ENCODE measurements around the gene SIK2. TPM values are rescaled to one million over a fixed set of nuclear protein-coding genes. Genes with fewer than 3 reads are reported as not detected.

SIK2 gene
- total and polyA plus RNA-seq, 4 experiments from 2014 or later = 0.04 to 13.8 (median 6.6) TPM

GRCh38 chr11:111739299-111739698 is 137.1 kb downstream of the SIK2 start:
- H3K27ac ChIP-seq (ENCODE audit: low read depth, low read length) = no peak overlapping the region
- Mint-ChIP-seq H3K4me1 (peaks cover 0 to 10% (median 3%) of the 10 kb centered on the region in 4 donors), H3K9me3 (peaks cover 0 to 2% (median 0%) of the 10 kb centered on the region in 8 donors), H3K36me3 (peaks cover 28 to 56% of the 10 kb centered on the region in 2 donors), H3K27ac (peak overlapping the region in 1 of 7 donors; percentile 16), H3K27me3 (no peaks in the 10 kb centered on the region), H3K4me3 (no peak overlapping the region)
- peaks cover 34% of the 10 kb centered on the region for H3K36me3 ChIP-seq (ENCODE audit: insufficient read depth, low read length)
- no peak overlapping the region for H3K4me3 ChIP-seq (ENCODE audit: low read length in 2 of 2)
- CTCF ChIA-PET (ENCODE audit: partially characterized antibody) = no interaction called here
- DNase-seq = no peak
- no peaks in the 10 kb centered on the region for H3K9me3 ChIP-seq (ENCODE audit: control insufficient read depth in 1 of 2, low read length in 2 of 2)
- H3K4me1 ChIP-seq (ENCODE audit: insufficient read depth, low read length) = no peaks in the 10 kb centered on the region
- no peaks in the 10 kb centered on the region for H3K27me3 ChIP-seq (ENCODE audit: insufficient read depth, low read length)
- POLR2A ChIA-PET (ENCODE audit: partially characterized antibody) = no interaction called here
- intact Hi-C loops (cut with micrococcal nuclease) = no loop called here

DNA sequence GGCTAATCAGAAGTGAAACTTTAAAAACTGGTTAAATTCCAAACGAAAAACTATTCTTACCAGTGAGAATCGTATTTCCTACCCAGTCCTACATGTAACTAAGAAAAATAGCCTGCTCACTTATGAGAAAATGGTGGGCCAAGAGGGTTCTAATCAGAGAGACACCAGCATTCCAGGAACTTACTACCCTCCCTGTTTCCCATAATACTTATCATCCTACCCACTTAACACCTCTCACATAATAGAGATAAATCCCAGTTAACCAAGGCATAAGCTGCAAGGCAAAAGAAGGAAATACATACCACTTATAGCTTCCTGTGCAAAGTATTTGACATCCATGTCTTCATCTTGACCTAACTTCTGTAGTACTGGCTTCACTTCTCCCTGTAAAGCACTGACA is 139.5 kb downstream of the SIK2 start:
- Mint-ChIP-seq H3K27me3 (no peaks in the 10 kb centered on the region), H3K4me1 (peaks cover 0 to 12% (median 0%) of the 10 kb centered on the region in 4 donors), H3K36me3 (peaks cover 48 to 72% of the 10 kb centered on the region in 2 donors), H3K27ac (peak overlapping the region in 4 of 7 donors; percentile 6 to 49 (median 23)), H3K9me3 (peaks cover 0 to 4% (median 0%) of the 10 kb centered on the region in 8 donors), H3K4me3 (no peak overlapping the region)
- Histone ChIP-seq H3K27ac (ENCODE audit: low read depth, low read length) (no peak overlapping the region), H3K36me3 (ENCODE audit: insufficient read depth, low read length) (peaks cover 52% of the 10 kb centered on the region), H3K27me3 (ENCODE audit: insufficient read depth, low read length) (no peaks in the 10 kb centered on the region), H3K9me3 (ENCODE audit: control insufficient read depth in 1 of 2, low read length in 2 of 2) (no peaks in the 10 kb centered on the region), H3K4me1 (ENCODE audit: insufficient read depth, low read length) (no peaks in the 10 kb centered on the region), H3K4me3 (ENCODE audit: low read length in 2 of 2) (no peak overlapping the region)
- POLR2A ChIA-PET (ENCODE audit: partially characterized antibody) = no interaction called here
- intact Hi-C loops (cut with micrococcal nuclease) = no loop called here
- DNase-seq = no peak
- CTCF ChIA-PET (ENCODE audit: partially characterized antibody) = no interaction called here

GRCh38 chr11:111743700-111744099 is 141.5 kb downstream of the SIK2 start:
- H3K27ac Mint-ChIP-seq = peak overlapping the region in 4 of 7 donors; percentile 0 to 82 (median 37)
- H3K4me1 Mint-ChIP-seq = peaks cover 0 to 13% (median 0%) of the 10 kb centered on the region in 4 donors
- ChIA-PET CTCF (ENCODE audit: partially characterized antibody) (interaction anchor here (0.6 to 1.2 kb wide), 5 partner anchors 11 to 435 kb away, joined by 3 to 4 read pairs (median 3); no protein-coding TSS in a partner anchor), POLR2A (ENCODE audit: partially characterized antibody) (no interaction called here)
- no peak for DNase-seq
- H3K27me3 Mint-ChIP-seq = no peaks in the 10 kb centered on the region
- Histone ChIP-seq H3K27ac (ENCODE audit: low read depth, low read length) (no peak overlapping the region), H3K9me3 (ENCODE audit: control insufficient read depth in 1 of 2, low read length in 2 of 2) (no peaks in the 10 kb centered on the region), H3K4me3 (ENCODE audit: low read length in 2 of 2) (no peak overlapping the region), H3K27me3 (ENCODE audit: insufficient read depth, low read length) (no peaks in the 10 kb centered on the region), H3K36me3 (ENCODE audit: insufficient read depth, low read length) (peaks cover 60% of the 10 kb centered on the region), H3K4me1 (ENCODE audit: insufficient read depth, low read length) (no peaks in the 10 kb centered on the region)
- peaks cover 0 to 2% (median 0%) of the 10 kb centered on the region in 8 donors for H3K9me3 Mint-ChIP-seq
- intact Hi-C loops (cut with micrococcal nuclease) = no loop called here
- no peak overlapping the region for H3K4me3 Mint-ChIP-seq
- H3K36me3 Mint-ChIP-seq = peaks cover 60 to 84% of the 10 kb centered on the region in 2 donors

DNA sequence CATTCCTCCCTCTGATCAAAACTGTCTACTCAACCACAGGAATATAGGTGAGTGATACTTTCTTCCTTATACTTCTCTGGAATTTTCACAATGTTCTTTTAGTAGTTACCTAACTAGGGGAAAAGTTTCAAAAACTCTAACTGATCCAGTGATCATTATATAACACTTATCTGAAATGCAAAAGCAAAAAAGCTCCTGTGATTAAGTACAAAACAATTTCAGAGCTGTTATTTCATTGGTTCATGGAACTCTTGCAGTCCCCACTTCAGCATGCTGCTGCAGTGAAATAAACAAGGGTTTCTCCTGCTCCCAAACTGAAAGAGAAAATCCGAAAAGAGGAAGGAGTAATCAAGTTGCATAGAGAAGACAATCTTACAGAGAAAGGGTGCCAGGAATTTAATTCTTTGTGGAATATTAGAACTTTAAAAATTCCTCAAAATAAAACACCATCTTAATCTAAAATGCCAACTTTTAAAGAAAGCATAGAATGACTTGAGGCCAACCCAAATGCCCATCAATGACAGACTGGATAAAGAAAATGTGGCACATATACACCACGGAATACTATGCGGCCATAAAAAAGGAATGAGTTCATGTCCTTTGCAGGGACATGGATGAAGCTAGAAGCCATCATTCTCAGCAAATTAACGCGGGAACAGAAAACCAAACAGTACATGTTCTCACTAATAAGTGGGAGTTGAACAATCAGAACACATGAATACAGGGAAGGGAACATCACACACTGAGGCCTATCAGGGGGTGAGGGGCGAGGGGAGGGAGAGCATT is 143.7 kb downstream of the SIK2 start:
- Histone ChIP-seq H3K4me3 (ENCODE audit: low read length in 2 of 2) (no peak overlapping the region), H3K27me3 (ENCODE audit: insufficient read depth, low read length) (no peaks in the 10 kb centered on the region), H3K9me3 (ENCODE audit: control insufficient read depth in 1 of 2, low read length in 2 of 2) (no peaks in the 10 kb centered on the region), H3K36me3 (ENCODE audit: insufficient read depth, low read length) (peaks cover 67% of the 10 kb centered on the region), H3K27ac (ENCODE audit: low read depth, low read length) (no peak overlapping the region), H3K4me1 (ENCODE audit: insufficient read depth, low read length) (no peaks in the 10 kb centered on the region)
- ChIA-PET POLR2A (ENCODE audit: partially characterized antibody) (no interaction called here), CTCF (ENCODE audit: partially characterized antibody) (interaction anchor here (1.2 kb wide), 1 partner anchor 30 kb away, joined by 4 read pairs; no protein-coding TSS in a partner anchor)
- Mint-ChIP-seq H3K36me3 (peaks cover 62 to 82% of the 10 kb centered on the region in 2 donors), H3K4me1 (peaks cover 0 to 13% (median 0%) of the 10 kb centered on the region in 4 donors), H3K27me3 (no peaks in the 10 kb centered on the region), H3K27ac (peak overlapping the region in 2 of 7 donors; percentile 19 to 37), H3K9me3 (peaks cover 0 to 2% (median 0%) of the 10 kb centered on the region in 8 donors), H3K4me3 (no peak overlapping the region)
- intact Hi-C loops (cut with micrococcal nuclease) = no loop called here
- no peak for DNase-seq

DNA sequence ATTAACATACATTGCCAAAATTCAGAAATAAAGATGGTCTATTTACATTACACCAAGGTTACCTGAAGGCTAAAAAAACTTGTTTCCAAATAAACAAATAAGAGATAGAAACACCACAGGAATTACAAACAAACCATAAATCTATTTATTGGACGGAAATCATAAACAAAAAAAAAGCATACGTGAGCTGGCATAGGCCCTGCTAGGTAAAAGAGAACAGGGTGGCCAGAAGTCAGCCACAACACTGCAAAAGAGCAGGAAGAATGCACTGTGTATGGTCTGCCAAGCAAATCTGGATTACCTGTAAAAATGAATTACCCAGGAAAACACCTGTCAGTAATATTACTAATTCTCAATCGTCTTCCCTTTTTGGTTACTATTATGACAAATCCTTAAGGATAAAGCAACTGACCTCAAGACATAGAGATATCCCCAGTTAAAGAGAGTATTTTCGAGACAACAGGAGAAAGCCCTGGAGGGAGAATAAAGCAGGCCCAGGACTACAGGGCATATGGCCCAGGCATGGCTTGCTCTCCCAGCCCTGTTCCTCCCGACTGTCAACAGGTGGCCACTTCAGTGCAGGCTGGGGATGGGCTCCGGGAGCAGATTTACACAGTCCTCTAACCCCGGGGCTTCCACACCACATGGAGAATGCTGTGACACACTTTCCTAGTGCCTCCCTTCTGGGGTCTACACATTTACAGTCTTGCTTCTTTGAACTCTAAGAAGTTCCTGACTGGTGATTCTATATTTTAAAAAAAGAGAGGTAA is 146.0 kb downstream of the SIK2 start:
- Histone ChIP-seq H3K4me3 (ENCODE audit: low read length in 2 of 2) (no peak overlapping the region), H3K9me3 (ENCODE audit: control insufficient read depth in 1 of 2, low read length in 2 of 2) (no peaks in the 10 kb centered on the region), H3K27ac (ENCODE audit: low read depth, low read length) (no peak overlapping the region), H3K4me1 (ENCODE audit: insufficient read depth, low read length) (no peaks in the 10 kb centered on the region), H3K27me3 (ENCODE audit: insufficient read depth, low read length) (no peaks in the 10 kb centered on the region), H3K36me3 (ENCODE audit: insufficient read depth, low read length) (peaks cover 63% of the 10 kb centered on the region)
- H3K9me3 Mint-ChIP-seq = peaks cover 0 to 2% (median 0%) of the 10 kb centered on the region in 8 donors
- ChIA-PET CTCF (ENCODE audit: partially characterized antibody) (interaction anchor here (1.1 kb wide), 1 partner anchor 17 kb away, joined by 3 read pairs; no protein-coding TSS in a partner anchor), POLR2A (ENCODE audit: partially characterized antibody) (no interaction called here)
- no peak for DNase-seq
- H3K27me3 Mint-ChIP-seq = no peaks in the 10 kb centered on the region
- H3K4me3 Mint-ChIP-seq = no peak overlapping the region
- peaks cover 61 to 80% of the 10 kb centered on the region in 2 donors for H3K36me3 Mint-ChIP-seq
- intact Hi-C loops (cut with micrococcal nuclease) = no loop called here
- peaks cover 0 to 13% (median 1%) of the 10 kb centered on the region in 4 donors for H3K4me1 Mint-ChIP-seq
- H3K27ac Mint-ChIP-seq = peak overlapping the region in 2 of 7 donors; percentile 20 to 42

- Mint-ChIP-seq H3K36me3 (peaks cover 56 to 78% of the 10 kb centered on the region in 2 donors), H3K27me3 (no peaks in the 10 kb centered on the region), H3K9me3 (peaks cover 0 to 2% (median 0%) of the 10 kb centered on the region in 8 donors), H3K4me3 (no peak overlapping the region), H3K27ac (no peak overlapping the region), H3K4me1 (peaks cover 0 to 5% (median 1%) of the 10 kb centered on the region in 4 donors)
- ChIA-PET CTCF (ENCODE audit: partially characterized antibody) (no interaction called here), POLR2A (ENCODE audit: partially characterized antibody) (no interaction called here)
- intact Hi-C loops (cut with micrococcal nuclease) = no loop called here
- Histone ChIP-seq H3K4me3 (ENCODE audit: low read length in 2 of 2) (no peak overlapping the region), H3K27ac (ENCODE audit: low read depth, low read length) (no peak overlapping the region), H3K27me3 (ENCODE audit: insufficient read depth, low read length) (no peaks in the 10 kb centered on the region), H3K9me3 (ENCODE audit: control insufficient read depth in 1 of 2, low read length in 2 of 2) (no peaks in the 10 kb centered on the region), H3K4me1 (ENCODE audit: insufficient read depth, low read length) (no peaks in the 10 kb centered on the region), H3K36me3 (ENCODE audit: insufficient read depth, low read length) (peaks cover 61% of the 10 kb centered on the region)
- DNase-seq = no peak
These were observed 147.4 kb downstream of the SIK2 start for GRCh38 chr11:111749646-111750045.

DNA sequence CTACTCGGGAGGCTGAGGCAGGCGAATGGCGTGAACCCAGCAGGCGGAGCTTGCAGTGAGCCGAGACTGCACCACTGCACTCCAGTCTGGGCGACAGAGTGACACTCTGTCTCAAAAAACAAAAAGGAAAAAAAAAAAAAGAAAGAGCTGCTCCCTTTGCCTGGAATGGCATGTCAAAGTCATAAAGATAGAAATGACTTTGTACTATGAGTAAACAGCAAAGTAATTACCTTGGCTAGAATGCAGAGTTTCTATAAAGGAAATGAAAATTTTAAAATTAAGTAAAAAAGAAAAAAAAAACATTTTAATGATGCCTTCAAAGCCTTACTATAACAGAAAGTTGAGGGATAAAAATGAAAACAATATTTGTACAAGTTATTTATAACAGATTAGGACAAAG is 153.8 kb downstream of the SIK2 start:
- DNase-seq = no peak
- Histone ChIP-seq H3K27me3 (ENCODE audit: insufficient read depth, low read length) (no peaks in the 10 kb centered on the region), H3K4me3 (ENCODE audit: low read length in 2 of 2) (no peak overlapping the region), H3K27ac (ENCODE audit: low read depth, low read length) (no peak overlapping the region), H3K36me3 (ENCODE audit: insufficient read depth, low read length) (peaks cover 48% of the 10 kb centered on the region), H3K9me3 (ENCODE audit: control insufficient read depth in 1 of 2, low read length in 2 of 2) (no peaks in the 10 kb centered on the region), H3K4me1 (ENCODE audit: insufficient read depth, low read length) (no peaks in the 10 kb centered on the region)
- Mint-ChIP-seq H3K4me3 (no peak overlapping the region), H3K4me1 (peaks cover 0 to 8% (median 5%) of the 10 kb centered on the region in 4 donors), H3K9me3 (peaks cover 0 to 2% (median 0%) of the 10 kb centered on the region in 8 donors), H3K27ac (no peak overlapping the region), H3K27me3 (no peaks in the 10 kb centered on the region), H3K36me3 (peaks cover 48 to 74% of the 10 kb centered on the region in 2 donors)
- intact Hi-C loops (cut with micrococcal nuclease) = no loop called here
- ChIA-PET CTCF (ENCODE audit: partially characterized antibody) (interaction anchor here (1.5 kb wide), 1 partner anchor 9 kb away, joined by 8 read pairs; the partner anchor contains the start of gene PPP2R1B), POLR2A (ENCODE audit: partially characterized antibody) (no interaction called here)

Measured in CD4-positive, alpha-beta memory T cell (primary cell).